CD4-positive, alpha-beta T cell treated with Interferon gamma for 1 hour (primary cell): ENCODE data around the gene D2HGDH.
"Not testable (repeated sequence)": the region's sequence is repeated elsewhere in the genome, so short reads cannot be mapped to it uniquely, and the experiment has no call there.

Experiments
- DNase-seq: peaks from one replicate; pipeline ENCODE4 v3.0.0-alpha.2; 2020

D2HGDH gene

DNA sequence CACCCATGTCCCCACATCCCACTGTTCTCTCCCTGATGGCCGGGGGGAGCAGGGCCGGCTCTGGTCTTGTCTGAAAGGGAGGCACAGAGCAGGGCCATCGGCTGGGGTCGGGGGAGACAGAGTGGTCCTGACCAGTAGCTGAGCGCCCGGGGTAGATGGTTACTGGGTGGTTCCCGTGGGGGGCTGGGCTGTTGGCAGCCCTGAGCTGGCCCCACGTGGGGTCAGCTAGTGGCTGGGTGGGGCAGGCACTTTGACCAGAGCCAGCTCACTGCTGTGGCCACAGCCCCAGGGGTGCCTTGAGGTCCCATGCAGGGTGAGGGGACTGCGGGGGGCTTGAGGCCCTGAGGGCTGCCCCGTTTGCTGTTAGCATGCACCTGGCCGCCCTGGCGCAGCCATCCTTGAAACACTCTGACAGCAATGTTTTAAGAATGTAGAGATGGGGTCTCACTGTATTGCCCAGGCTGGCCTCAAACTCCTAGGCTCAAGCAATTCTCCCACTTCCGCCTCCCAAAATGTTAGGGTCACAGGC, 62.2 kb downstream of the D2HGDH start:
- no peak for DNase-seq

DNA sequence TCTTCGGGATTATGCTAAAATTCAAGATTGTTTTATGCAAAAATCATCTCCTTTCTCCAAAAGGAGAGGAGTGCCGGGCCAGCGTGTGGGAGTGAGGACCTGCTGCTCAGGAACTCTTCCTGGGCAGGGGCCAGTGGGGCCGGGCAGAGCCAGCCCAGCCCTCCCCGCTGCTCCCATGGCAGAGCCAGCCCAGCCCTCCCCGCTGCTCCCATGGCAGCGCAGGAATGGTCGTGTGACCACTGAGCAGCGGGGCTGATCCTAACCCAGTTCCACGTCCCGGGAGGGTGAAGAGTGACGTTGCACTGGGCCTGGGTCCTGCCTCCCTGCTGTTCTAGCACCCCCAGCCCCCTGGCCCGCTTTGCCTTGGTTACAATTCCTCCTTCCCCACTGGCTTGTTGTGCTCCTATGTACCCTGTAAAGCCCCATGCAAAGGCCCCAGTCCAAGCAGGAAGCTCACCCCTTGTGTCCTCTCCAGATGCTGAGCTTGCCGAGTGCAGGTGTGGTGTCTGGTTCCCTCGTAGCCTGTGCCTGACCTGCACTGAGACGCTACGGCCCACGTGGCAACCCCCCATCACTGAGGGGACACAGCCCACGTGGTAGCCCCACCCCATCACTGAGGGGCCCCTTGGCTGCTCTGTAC, 63.1 kb downstream of the D2HGDH start:
- DNase-seq, result no peak

DNA sequence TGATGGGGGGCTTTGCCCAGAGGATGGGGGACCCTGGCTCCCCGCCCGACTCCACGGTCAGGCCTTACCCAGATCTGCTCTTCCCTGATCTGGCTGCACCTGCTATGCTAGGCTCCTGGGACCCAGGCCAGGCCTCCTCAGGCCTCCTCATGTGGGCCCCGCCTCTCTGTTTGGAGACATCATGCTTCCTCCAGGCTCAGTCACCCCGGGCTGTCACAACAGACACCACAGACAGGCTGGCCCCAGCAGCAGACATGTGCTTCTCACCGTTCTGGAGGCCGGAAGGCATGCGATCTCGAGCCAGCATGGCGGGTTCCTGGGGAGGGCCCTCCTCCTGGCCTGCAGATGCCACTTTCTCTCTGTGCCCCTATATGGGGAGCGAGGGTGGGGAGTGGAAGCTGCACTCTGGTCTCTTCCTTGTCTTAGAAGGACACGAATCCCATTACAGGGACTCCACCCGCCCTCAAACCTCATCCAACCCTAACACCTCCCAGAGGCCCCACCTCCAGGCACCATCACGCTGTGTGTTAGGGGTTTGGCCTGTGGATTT, 63.7 kb downstream of the D2HGDH start:
- DNase-seq, result no peak

GRCh38 chr2:241798631-241799521, 64.4 kb downstream of the D2HGDH start:
- no peak for DNase-seq

GRCh38 chr2:241799522-241800197, 65.2 kb downstream of the D2HGDH start:
- no peak for DNase-seq

DNA sequence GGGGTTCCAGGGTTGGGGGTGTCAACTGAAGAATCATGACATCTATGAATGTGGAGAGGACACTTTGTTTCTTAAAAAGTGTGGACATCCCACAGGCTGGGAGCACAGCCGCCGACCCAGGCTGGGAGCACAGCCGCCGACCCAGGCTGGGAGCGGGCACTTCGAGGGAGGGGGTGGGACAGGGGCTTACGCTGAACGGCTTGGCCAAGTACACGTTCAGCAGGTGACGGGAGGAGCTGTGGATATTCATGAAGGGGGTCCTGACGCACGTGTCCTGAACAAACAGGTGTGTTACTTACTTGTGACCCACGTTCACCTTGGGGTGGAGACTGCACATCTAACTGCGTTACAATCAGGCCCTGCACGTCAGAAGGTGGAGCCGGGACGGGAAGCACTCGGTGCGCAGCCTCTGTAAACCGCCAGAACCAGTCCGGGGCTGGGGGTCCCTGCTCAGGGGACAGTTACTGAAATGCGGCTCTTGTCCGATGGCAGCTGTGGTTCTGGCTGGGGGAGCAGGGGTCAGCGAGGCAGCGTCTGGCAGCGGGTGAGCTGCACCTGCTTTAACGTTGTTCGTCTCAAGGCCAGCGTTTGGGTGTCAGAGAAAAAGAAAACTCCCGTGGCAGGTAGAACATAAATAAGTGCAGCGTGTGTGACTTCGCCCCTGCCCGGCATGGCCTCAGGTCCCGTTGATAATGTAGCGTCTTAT, 65.9 kb downstream of the D2HGDH start:
- DNase-seq, result not testable (repeated sequence)

GRCh38 chr2:241801611-241802420, 67.4 kb downstream of the D2HGDH start:
- DNase-seq, result no peak

GRCh38 chr2:241802421-241803318, 68.2 kb downstream of the D2HGDH start:
- no peak for DNase-seq

- peak; percentile 38 for DNase-seq
Measured at GRCh38 chr2:241803387-241804325, 69.2 kb downstream of the D2HGDH start.

DNA sequence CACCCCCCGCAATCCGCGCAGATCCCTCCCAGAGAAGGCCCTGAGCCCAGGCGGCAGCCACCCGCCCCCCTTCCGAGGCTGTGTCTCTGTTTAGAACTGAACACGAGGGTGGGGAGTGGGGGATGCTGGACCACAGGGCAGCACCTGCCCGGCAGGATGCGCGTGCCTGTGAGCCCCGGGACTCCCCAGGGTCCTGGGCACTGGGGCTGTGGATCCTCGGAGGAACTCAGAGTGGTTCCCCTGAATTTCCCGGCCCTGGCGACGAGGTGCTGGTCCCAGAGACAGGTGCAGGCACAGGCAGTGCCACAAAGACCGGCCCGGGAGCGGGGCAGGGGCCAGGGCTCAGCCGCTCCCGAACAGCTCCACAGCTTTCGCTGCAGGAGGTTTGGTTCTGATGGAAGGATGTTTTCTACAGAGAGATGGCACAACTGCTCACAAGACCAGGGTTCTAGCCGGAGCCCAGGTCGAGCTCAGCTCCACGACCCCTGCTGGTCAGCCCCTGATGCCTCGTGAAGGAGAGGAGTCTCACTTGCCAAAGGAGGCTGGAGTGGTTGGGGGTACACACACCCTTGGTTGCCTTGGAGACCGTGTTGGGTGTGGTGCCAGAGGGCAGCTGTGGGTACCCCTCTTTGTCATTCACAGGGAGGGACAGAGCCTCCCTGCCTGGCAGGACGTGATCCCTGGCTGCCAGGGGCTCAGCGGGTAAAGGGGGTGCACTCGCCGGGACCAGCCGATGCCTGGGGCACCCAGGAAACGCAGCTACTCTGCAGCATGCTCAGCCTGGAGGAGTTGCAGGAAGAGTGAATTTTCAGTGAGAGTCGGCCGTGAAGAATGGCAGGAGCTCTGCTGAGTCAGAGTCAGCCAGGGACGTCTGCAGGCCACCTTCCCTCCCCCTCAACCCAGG, 70.1 kb downstream of the D2HGDH start:
- no peak for DNase-seq

DNA sequence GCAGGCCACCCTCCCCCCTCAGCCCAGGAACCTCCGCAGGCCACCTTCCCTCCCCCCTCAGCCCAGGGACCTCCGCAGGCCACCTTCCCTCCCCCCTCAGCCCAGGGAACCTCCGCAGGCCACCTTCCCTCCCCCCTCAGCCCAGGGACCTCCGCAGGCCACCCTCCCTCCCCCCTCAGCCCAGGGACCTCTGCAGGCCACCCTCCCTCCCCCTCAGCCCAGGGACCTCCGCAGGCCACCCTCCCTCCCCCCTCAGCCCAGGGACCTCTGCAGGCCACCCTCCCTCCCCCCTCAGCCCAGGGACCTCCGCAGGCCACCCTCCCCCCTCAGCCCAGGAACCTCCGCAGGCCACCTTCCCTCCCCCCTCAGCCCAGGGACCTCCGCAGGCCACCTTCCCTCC, 71.8 kb downstream of the D2HGDH start:
- DNase-seq, result not testable (repeated sequence)

GRCh38 chr2:241808051-241808720, 73.8 kb downstream of the D2HGDH start:
- DNase-seq, result no peak

DNA sequence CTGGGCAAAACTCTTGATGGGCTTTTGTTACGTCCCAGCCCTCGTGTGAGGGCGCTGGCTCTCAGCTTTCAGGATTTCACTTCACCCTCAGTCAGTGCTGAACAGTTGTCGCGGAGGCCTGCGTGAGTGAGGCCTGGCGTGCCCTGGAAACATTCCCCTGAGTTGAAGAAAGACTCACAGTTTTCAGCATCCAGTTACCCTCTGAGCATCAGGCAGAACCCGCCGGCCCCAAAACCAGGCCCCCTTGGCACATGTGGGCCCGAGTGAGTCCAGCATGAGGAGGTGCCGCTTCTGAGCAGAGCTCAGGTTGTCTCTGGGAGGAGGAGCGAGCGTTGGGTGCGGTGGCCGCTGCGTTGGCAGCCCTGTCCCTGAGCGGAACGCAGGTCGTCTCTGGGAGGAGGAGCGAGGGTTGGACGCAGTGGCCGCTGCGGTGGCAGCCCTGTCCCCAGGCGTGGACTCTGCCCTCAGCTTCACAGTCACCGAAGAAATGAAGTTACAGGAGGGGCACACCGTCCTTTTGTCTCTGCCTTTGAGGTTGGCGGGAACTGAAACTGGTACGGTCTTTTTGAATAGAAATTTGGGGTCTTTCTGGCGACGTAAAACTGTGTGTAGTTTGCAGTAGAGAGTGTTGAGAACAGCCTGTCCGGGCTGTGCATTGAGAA, 74.4 kb downstream of the D2HGDH start, which contains the start of gene NEU4:
Gene NEU4 (plus strand): TSS at position 473 of the 662 bp plus-strand sequence. CDS start 5,292 bp downstream, outside the sequence.
- no peak for DNase-seq

- no peak for DNase-seq
Measured at GRCh38 chr2:241809383-241810306, 75.2 kb downstream of the D2HGDH start.

- no peak for DNase-seq
Measured at GRCh38 chr2:241810307-241811200, 76.1 kb downstream of the D2HGDH start.
